Activated CD4-positive, alpha-beta memory T cell treated with anti-CD3 and anti-CD28 coated beads, Interleukin-2, amount 10 ng/mL, durations not matched to agents 7 days and 5 days (primary cell): ENCODE data around the gene NPHS1. TPM values are rescaled to one million over a fixed set of nuclear protein-coding genes. Genes with fewer than 3 reads are reported as not detected.
"Not testable (repeated sequence)": the region's sequence is repeated elsewhere in the genome, so short reads cannot be mapped to it uniquely, and the experiment has no call there.

Experiments
- CTCF ChIA-PET: fragments of 350-600 bp; sonication (Branson Sonifier 250); formaldehyde crosslinking; loops from one replicate; lab custom pipeline; 2021; ENCODE audit warnings: antibody characterized with exemption, inconsistent platforms; lab: Charles Lee
- POLR2A ChIA-PET: fragments of 350-600 bp; sonication (Branson Sonifier 250); formaldehyde crosslinking; loops from one replicate; lab custom pipeline; 2021; ENCODE audit warnings: antibody characterized with exemption; lab: Charles Lee
- DNase-seq: peaks from one replicate; pipeline ENCODE4 v3.0.0-alpha.2; 2020
- H3K27ac Mint-ChIP-seq: one replicate; pipeline ENCODE4 v1.8.0; 2021; ENCODE audit warnings: mild to moderate bottlenecking, mixed read lengths
- H3K27me3 Mint-ChIP-seq: one replicate; pipeline ENCODE4 v1.8.0; 2021; ENCODE audit warnings: mixed read lengths
- H3K36me3 Mint-ChIP-seq: one replicate; pipeline ENCODE4 v1.8.0; 2021; ENCODE audit warnings: low read depth, mixed read lengths
- H3K4me1 Mint-ChIP-seq: one replicate; pipeline ENCODE4 v1.8.0; 2021; ENCODE audit warnings: mixed read lengths
- H3K4me3 Mint-ChIP-seq: one replicate; pipeline ENCODE4 v1.8.0; 2021; ENCODE audit warnings: mild to moderate bottlenecking, mixed read lengths
- H3K9me3 Mint-ChIP-seq: one replicate; pipeline ENCODE4 v1.8.0; 2021; ENCODE audit warnings: mixed read lengths
- total RNA-seq, 2 experiments: library from RNA; stranded (reverse); gene quantifications; one replicate each; pipeline ENCODE4 v1.2.3, GENCODE V29; 2021

The NPHS1 gene
- total RNA-seq, 2 experiments from 2014 or later, result not detected

DNA sequence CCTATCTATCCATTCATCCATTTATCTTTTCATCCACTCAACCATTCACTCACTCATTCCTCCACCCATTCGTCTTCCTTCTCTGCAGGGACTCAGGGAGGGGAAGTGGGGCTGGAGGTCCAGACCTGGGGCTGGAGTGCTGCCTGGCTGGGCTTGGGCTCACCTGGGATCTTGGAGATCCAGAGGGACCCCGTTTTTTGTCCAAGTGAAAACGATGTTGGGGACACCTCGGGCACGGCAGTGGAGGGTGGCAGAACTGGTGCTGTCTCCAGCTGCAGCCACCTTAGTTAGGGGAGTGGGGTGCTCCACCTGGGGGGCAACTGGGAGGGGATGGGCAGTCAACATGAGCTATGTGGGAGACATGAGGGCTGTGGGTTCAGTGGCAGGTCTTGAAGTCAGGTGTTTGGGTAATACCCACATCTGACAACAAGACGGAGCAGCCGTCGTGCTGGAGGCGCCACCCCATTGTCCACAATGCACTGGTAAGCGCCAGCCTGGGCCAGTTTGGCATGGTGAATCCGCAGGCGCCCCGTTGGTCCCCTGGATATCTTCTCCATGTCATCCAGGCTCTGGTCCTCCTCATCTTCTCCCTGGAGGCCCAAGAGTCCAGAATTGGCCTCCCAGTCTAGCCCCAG lies 10.2 kb downstream of the NPHS1 start:
- peaks cover 16% of the 10 kb centered on the region for H3K4me1 Mint-ChIP-seq
- DNase-seq, result no peak
- H3K27me3 Mint-ChIP-seq, result peaks cover 46% of the 10 kb centered on the region
- ChIA-PET POLR2A (no interaction called here), CTCF (no interaction called here)
- peaks cover 4% of the 10 kb centered on the region for H3K36me3 Mint-ChIP-seq
- H3K9me3 Mint-ChIP-seq, result peaks cover 4% of the 10 kb centered on the region
- H3K27ac Mint-ChIP-seq, result no peak overlapping the region
- H3K4me3 Mint-ChIP-seq, result no peak overlapping the region

GRCh38 chr19:35836096-35836495 lies 16.2 kb downstream of the NPHS1 start:
- H3K9me3 Mint-ChIP-seq, CTCF ChIA-PET, H3K36me3 Mint-ChIP-seq, DNase-seq, H3K4me3 Mint-ChIP-seq, H3K4me1 Mint-ChIP-seq, H3K27ac Mint-ChIP-seq, POLR2A ChIA-PET: not testable (repeated sequence)
- H3K27me3 Mint-ChIP-seq, result peaks cover 12% of the 10 kb centered on the region

DNA sequence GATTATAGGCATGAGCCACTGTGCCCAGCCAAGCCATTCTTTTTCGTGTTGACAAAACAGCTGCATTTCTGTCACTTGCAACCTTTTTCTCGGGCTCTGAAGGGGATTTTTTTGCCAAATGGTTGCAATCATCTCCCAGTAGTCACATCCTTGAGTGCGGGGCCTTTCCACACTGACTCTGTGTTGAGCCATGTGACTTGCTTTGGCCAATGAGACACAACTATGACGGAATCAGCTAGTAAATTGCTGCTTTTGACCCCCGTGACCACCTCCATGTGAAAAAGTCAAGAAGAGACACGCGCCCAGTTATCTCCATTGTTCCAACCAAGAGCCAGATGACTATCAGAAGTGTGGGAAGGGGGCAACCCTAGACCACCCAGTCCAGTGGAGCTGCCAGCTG lies 18.3 kb downstream of the NPHS1 start:
- CTCF ChIA-PET, result no interaction called here
- H3K27me3 Mint-ChIP-seq, result peaks cover 13% of the 10 kb centered on the region
- H3K9me3 Mint-ChIP-seq, result peaks cover 2% of the 10 kb centered on the region
- H3K4me3 Mint-ChIP-seq, result no peak overlapping the region
- no peaks in the 10 kb centered on the region for H3K36me3 Mint-ChIP-seq
- no peaks in the 10 kb centered on the region for H3K4me1 Mint-ChIP-seq
- POLR2A ChIA-PET, result no interaction called here
- H3K27ac Mint-ChIP-seq, result no peak overlapping the region
- DNase-seq, result no peak

DNA sequence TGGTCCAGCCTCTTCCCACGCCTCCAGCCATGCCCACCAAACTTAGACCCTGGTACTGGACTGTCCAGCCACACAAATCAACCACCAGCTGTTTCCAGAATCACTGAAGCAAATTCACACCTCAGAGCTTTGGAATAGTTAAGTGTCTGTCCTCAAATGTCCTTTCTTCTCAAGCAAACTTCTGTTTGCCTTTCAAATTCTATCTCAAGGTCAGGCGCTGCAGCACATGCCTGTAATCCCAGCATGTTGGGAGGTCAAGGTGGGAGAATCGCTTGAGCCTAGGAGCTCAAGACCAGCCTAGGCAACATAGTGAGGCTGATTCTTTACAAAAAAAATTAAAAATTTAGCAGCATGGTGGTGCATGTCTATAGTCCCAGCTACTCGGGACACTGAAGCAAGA lies 20.2 kb downstream of the NPHS1 start:
- no peaks in the 10 kb centered on the region for H3K4me1 Mint-ChIP-seq
- H3K27ac Mint-ChIP-seq, result no peak overlapping the region
- peaks cover 14% of the 10 kb centered on the region for H3K27me3 Mint-ChIP-seq
- H3K36me3 Mint-ChIP-seq, result no peaks in the 10 kb centered on the region
- no peaks in the 10 kb centered on the region for H3K9me3 Mint-ChIP-seq
- ChIA-PET CTCF (no interaction called here), POLR2A (no interaction called here)
- no peak overlapping the region for H3K4me3 Mint-ChIP-seq
- DNase-seq, result no peak

GRCh38 chr19:35830986-35831385 lies 21.3 kb downstream of the NPHS1 start:
- POLR2A ChIA-PET, result no interaction called here
- Mint-ChIP-seq H3K4me1 (no peaks in the 10 kb centered on the region), H3K36me3 (no peaks in the 10 kb centered on the region)

GRCh38 chr19:35828692-35829301 lies 23.5 kb downstream of the NPHS1 start:
- ChIA-PET POLR2A (no interaction called here), CTCF (interaction anchor here (0.5 to 0.8 kb wide), 2 partner anchors 66 to 154 kb away, joined by 3 to 4 read pairs; no protein-coding TSS in a partner anchor)
- peak; percentile 65 for DNase-seq
- Mint-ChIP-seq H3K9me3 (no peaks in the 10 kb centered on the region), H3K4me1 (no peaks in the 10 kb centered on the region), H3K27me3 (peaks cover 9% of the 10 kb centered on the region), H3K36me3 (no peaks in the 10 kb centered on the region), H3K27ac (no peak overlapping the region), H3K4me3 (no peak overlapping the region)

More at GRCh38 chr19:35830986-35831385, 21.3 kb downstream of the NPHS1 start:
- Mint-ChIP-seq H3K27ac (no peak overlapping the region), H3K9me3 (no peaks in the 10 kb centered on the region), H3K4me3 (no peak overlapping the region), H3K27me3 (peaks cover 9% of the 10 kb centered on the region)
- no peak for DNase-seq
- CTCF ChIA-PET, result no interaction called here

DNA sequence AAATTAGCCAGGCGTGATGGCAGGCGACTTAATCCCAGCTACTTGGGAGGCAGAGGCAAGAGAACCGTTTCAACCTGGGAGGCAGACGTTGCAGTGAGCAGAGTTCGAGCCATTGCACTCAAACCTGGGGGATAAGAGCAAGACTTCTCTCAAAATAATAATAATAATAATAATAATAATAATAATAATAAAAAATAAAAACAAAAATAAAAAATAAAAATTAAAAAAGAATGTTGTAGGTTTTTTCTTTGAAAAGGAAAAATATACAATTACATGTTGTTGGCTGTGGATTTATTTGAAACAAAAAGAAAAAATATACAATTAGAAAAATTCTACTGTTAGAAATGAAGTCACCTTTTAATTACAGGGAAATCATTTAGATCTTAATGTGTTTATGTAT lies 28.2 kb downstream of the NPHS1 start:
- Mint-ChIP-seq H3K36me3 (no peaks in the 10 kb centered on the region), H3K27me3 (peaks cover 9% of the 10 kb centered on the region), H3K4me3 (no peak overlapping the region), H3K27ac (no peak overlapping the region), H3K4me1 (peaks cover 5% of the 10 kb centered on the region), H3K9me3 (no peaks in the 10 kb centered on the region)
- CTCF ChIA-PET, result no interaction called here
- POLR2A ChIA-PET, result no interaction called here
- DNase-seq, result no peak

- H3K27me3 Mint-ChIP-seq, result peaks cover 12% of the 10 kb centered on the region
- no peak for DNase-seq
- ChIA-PET POLR2A (no interaction called here), CTCF (interaction anchor here (0.7 kb wide), 1 partner anchor 57 kb away, joined by 3 read pairs; no protein-coding TSS in a partner anchor)
- H3K36me3 Mint-ChIP-seq, result no peaks in the 10 kb centered on the region
- H3K4me1 Mint-ChIP-seq, result peaks cover 5% of the 10 kb centered on the region
- no peaks in the 10 kb centered on the region for H3K9me3 Mint-ChIP-seq
- no peak overlapping the region for H3K4me3 Mint-ChIP-seq
- H3K27ac Mint-ChIP-seq, result no peak overlapping the region
Measured at GRCh38 chr19:35822579-35822978, 29.7 kb downstream of the NPHS1 start.

DNA sequence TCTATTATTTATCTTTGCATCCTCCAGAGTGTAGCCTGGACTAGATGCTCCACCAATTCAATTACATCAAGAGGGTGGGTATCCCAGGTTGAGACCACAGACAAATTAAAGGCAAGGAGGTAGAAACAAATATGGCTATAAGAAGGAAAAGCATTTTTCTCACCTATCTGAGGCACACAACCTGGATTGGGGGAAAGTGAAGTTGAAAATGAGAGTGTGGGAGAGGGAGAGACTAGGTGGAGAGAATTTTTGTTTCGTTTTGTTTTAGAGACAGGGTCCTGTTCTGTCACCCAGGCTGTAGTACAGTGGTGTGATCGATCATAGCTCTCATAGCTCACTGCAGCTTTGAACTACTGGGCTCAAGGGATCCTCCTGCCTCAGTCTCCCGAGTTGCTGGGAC lies 33.9 kb downstream of the NPHS1 start:
- Mint-ChIP-seq H3K9me3 (no peaks in the 10 kb centered on the region), H3K4me3 (no peak overlapping the region), H3K27me3 (peaks cover 14% of the 10 kb centered on the region), H3K27ac (no peak overlapping the region), H3K4me1 (peaks cover 5% of the 10 kb centered on the region), H3K36me3 (no peaks in the 10 kb centered on the region)
- ChIA-PET POLR2A (no interaction called here), CTCF (interaction anchor here (0.7 to 2.0 kb wide), 4 partner anchors 60 to 127 kb away, joined by 4 to 9 read pairs (median 4); no protein-coding TSS in a partner anchor)
- DNase-seq, result no peak

- Mint-ChIP-seq H3K4me1 (peaks cover 5% of the 10 kb centered on the region), H3K27me3 (peaks cover 12% of the 10 kb centered on the region), H3K9me3 (no peaks in the 10 kb centered on the region), H3K36me3 (no peaks in the 10 kb centered on the region), H3K4me3 (no peak overlapping the region), H3K27ac (no peak overlapping the region)
- DNase-seq, result no peak
- ChIA-PET POLR2A (no interaction called here), CTCF (interaction anchor here (0.6 kb wide), 1 partner anchor 56 kb away, joined by 3 read pairs; no protein-coding TSS in a partner anchor)
Measured at GRCh38 chr19:35816846-35817245, 35.5 kb downstream of the NPHS1 start.

GRCh38 chr19:35816262-35816661 lies 36.0 kb downstream of the NPHS1 start:
- Mint-ChIP-seq H3K27me3 (peaks cover 12% of the 10 kb centered on the region), H3K9me3 (no peaks in the 10 kb centered on the region), H3K4me1 (peaks cover 5% of the 10 kb centered on the region), H3K4me3 (no peak overlapping the region), H3K36me3 (no peaks in the 10 kb centered on the region), H3K27ac (no peak overlapping the region)
- ChIA-PET POLR2A (no interaction called here), CTCF (interaction anchor here (0.6 kb wide), 1 partner anchor 55 kb away, joined by 3 read pairs; no protein-coding TSS in a partner anchor)
- no peak for DNase-seq

DNA sequence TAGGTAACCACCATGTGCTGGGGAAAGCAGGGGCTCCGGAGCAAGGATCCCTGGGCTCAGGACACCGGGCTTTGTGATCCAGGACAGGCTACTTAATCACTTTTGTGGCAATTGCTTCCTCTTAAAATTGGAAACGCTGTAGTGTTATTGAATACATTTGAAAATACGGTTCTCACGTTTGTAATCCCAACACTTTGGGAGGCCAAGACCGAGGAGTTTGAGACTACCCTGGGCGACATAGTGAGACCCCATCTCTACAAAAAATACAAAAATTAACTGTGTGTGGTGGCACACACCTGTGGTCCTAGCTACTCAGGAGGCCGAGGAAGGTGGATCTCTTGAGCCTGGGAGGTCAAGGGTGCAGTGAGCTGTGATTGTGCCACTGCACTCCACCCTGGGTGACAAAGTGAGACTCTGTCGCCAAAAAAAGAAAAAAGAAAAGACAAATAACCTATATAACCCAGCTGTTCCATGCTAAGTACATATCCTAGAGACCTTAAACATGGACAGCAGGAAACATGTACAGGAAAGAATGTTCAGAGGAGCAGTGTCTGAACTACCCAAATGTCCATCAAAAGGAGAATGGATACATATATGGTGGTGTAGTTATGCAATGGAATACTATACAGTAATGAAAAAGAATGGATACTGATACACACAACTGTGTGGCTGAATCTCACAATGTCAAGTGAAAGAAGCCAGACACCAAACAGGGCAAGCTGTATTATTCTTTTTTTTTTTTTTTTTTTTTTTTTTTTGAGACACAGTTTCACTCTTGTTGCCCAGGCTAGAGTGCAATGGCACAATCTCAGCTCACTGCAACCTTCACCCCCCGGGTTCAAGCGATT lies 39.0 kb downstream of the NPHS1 start:
- POLR2A ChIA-PET, result no interaction called here
- H3K36me3 Mint-ChIP-seq, result no peaks in the 10 kb centered on the region
- DNase-seq, result no peak
- H3K27me3 Mint-ChIP-seq, result peaks cover 5% of the 10 kb centered on the region
- no peaks in the 10 kb centered on the region for H3K4me1 Mint-ChIP-seq
- H3K27ac Mint-ChIP-seq, result no peak overlapping the region
- H3K4me3 Mint-ChIP-seq, result no peak overlapping the region
- CTCF ChIA-PET, result no interaction called here
- H3K9me3 Mint-ChIP-seq, result no peaks in the 10 kb centered on the region
